ENCODE measurements around the gene PPP1R8. TPM values are rescaled to one million over a fixed set of nuclear protein-coding genes. Genes with fewer than 3 reads are reported as not detected.
"Not testable (repeated sequence)": the region's sequence is repeated elsewhere in the genome, so short reads cannot be mapped to it uniquely, and the experiment has no call there.

PPP1R8 gene
- total and polyA plus RNA-seq, 2 of the 8 experiments (the other 6 are each of a cell fraction or from before 2014, with no cell fraction given) = 33.4 to 51.8 TPM

GRCh38 chr1:27829339-27829960, 1.1 kb upstream of the PPP1R8 start:
- H2BK15ac ChIP-seq (ENCODE audit: low read length); H3K18ac ChIP-seq (ENCODE audit: extremely low read depth, low read length); H3K14ac ChIP-seq (ENCODE audit: insufficient read length); H3K4me3 ChIP-seq (ENCODE audit: extremely low read depth in 1 of 4, insufficient read depth in 2 of 4, low read depth in 3 of 4, low read length in 4 of 4); H4K91ac ChIP-seq (replicated peaks; ENCODE audit: insufficient read length, low read length); H3K9me3 ChIP-seq (ENCODE audit: insufficient read depth in 2 of 2, low read depth in 1 of 2, low read length in 1 of 2); H3K27ac ChIP-seq (ENCODE audit: low read depth, low read length); H3K27me3 ChIP-seq (replicated peaks in 1 of 4; ENCODE audit: control insufficient read depth in 3 of 4, extremely low read depth in 1 of 4, insufficient read depth in 3 of 4, low read length in 3 of 4); H4K5ac ChIP-seq (ENCODE audit: insufficient read length, low read depth, low read length); H2BK12ac ChIP-seq (ENCODE audit: low read depth, low read length); H3K79me1 ChIP-seq (ENCODE audit: low read depth, low read length); H2AK5ac ChIP-seq (ENCODE audit: low read depth, low read length); H3K23me2 ChIP-seq (ENCODE audit: low read depth, low read length); H4K8ac ChIP-seq (ENCODE audit: extremely low read depth, insufficient read depth, low read length); H2BK20ac ChIP-seq (ENCODE audit: low read length); H3K56ac ChIP-seq (replicated peaks; ENCODE audit: insufficient read length, low read depth, low read length); H3K4me2 ChIP-seq (ENCODE audit: insufficient read depth in 1 of 2, low read depth in 2 of 2, low read length in 2 of 2); H4K20me1 ChIP-seq (replicated peaks in 1 of 2; ENCODE audit: control insufficient read depth in 1 of 2, insufficient read depth in 2 of 2, low read length in 2 of 2); H3K23ac ChIP-seq (ENCODE audit: insufficient read length); H2BK120ac ChIP-seq (replicated peaks; ENCODE audit: low read depth, low read length); H2BK5ac ChIP-seq (ENCODE audit: low read depth, low read length); FAIRE-seq; H3K4ac ChIP-seq (replicated peaks; ENCODE audit: insufficient read length, low read depth, low read length); CTCF ChIA-PET (ENCODE audit: partially characterized antibody); H3K4me1 ChIP-seq (replicated peaks in 1 of 4; ENCODE audit: control insufficient read depth in 3 of 4, insufficient read depth in 4 of 4, low read length in 3 of 4); DNase-seq (ENCODE audit: low read depth in 1 of 2, low spot score in 2 of 2); H2AFZ ChIP-seq (ENCODE audit: low read length): not testable (repeated sequence)
- peak overlapping the region in 1 of 4 experiments; percentile 43; a peak in 1 of 7 replicates for H3K9ac ChIP-seq (replicated peaks in 1 of 4; ENCODE audit: extremely low read depth in 1 of 4, low read depth in 3 of 4, low read length in 3 of 4)
- POLR2A ChIA-PET (ENCODE audit: partially characterized antibody) = interaction anchor here (2.9 kb wide), 1 partner anchor 57 kb away, joined by 23 read pairs; the partner anchor contains the start of gene STX12
- H3K79me2 ChIP-seq (ENCODE audit: control insufficient read depth in 1 of 2, insufficient read depth in 2 of 2, low read length in 2 of 2) = peaks cover 16 to 37% of the 10 kb centered on the region in 2 experiments
- H3K36me3 ChIP-seq (ENCODE audit: control insufficient read depth in 2 of 4, insufficient read depth in 4 of 4, low read length in 3 of 4) = peaks cover 5 to 12% (median 8%) of the 10 kb centered on the region in 4 experiments; a peak in 6 of 8 replicates
- 100% methylated on average over 1 of the region's 4 CpGs; no CpG with 5 or more reads in 1 of the 2 experiments for WGBS, 2 experiments (ENCODE audit: extremely low coverage in 1 of 2, insufficient coverage in 1 of 2, insufficient read length in 1 of 2, insufficient replicate concordance in 2 of 2, low coverage in 1 of 2, low lambda C conversion rate in 2 of 2, missing lambda C conversion rate in 1 of 2)

Measured in H1 (cell line).